ENCODE data around the gene PIP4K2A.
A peak's percentile ranks its signal among the peaks of the same experiment; 100 is the strongest.
"Not testable (repeated sequence)": the region's sequence is repeated elsewhere in the genome, so short reads cannot be mapped to it uniquely, and the experiment has no call there.

PIP4K2A gene

DNA sequence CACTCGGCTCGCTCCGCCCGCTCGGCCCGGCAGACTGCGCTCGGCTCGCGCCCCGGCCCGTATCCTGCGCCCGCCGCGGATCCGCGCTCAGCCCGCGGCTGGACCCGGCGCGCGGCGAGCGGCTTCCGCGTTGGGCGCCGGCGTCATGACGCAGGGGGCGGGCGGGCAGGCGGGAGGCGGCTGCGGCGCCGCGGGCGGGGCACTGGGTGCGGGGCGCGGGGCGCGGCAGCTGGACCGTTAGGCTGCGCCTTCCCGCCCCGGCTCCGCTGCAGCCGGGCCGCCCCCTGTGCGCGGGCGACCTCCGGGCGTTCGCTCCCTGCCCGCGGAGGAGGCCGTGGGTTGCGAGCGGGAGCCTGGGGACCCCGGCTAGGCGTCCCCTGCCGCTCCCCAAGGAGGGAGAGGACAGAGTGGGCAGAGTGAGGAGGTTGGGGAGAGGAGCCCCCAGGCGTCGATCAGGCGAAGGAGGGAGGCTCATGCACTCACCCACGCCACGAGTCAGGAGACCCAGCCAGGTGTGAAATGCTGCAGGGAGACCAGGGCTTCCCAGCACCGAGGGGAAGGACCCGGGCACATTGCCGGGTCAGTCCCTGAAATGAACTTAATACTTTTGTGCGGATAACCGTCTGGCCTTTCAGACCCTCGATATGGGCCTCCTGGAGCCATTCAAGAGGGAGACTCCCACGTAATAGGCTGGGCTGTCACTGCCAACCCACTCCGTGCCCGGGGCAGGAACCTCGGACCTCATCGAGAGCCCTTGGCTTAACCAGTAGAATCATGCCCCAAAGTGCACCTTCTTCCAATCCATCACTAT, at the start of gene PIP4K2A:
Gene PIP4K2A, minus strand, starts transcription at position 100 of the 811 bp plus-strand sequence. CDS start 252 bp downstream, outside the sequence.
- peak within 1 kb of the TSS; percentile 49 for H3K9ac ChIP-seq (ENCODE audit: low read length)
- no peaks in the 10 kb centered on the region for H3K36me3 ChIP-seq (ENCODE audit: insufficient read depth, low read length)
- no peaks in the 10 kb centered on the region for H3K27me3 ChIP-seq (ENCODE audit: control insufficient read depth in 1 of 2, insufficient read depth in 2 of 2, low read length in 2 of 2)
- peak within 1 kb of the TSS; percentile 81 to 97 for H3K4me3 ChIP-seq (ENCODE audit: low read depth in 1 of 2, low read length in 2 of 2)
- peak within 1 kb of the TSS; percentile 89 for H3K27ac ChIP-seq (ENCODE audit: low read depth, low read length)
- H3K9me3 ChIP-seq (ENCODE audit: low read length): no peaks in the 10 kb centered on the region
- peaks cover 28% of the 10 kb centered on the region for H3K4me1 ChIP-seq (ENCODE audit: insufficient read depth, low read length)

DNA sequence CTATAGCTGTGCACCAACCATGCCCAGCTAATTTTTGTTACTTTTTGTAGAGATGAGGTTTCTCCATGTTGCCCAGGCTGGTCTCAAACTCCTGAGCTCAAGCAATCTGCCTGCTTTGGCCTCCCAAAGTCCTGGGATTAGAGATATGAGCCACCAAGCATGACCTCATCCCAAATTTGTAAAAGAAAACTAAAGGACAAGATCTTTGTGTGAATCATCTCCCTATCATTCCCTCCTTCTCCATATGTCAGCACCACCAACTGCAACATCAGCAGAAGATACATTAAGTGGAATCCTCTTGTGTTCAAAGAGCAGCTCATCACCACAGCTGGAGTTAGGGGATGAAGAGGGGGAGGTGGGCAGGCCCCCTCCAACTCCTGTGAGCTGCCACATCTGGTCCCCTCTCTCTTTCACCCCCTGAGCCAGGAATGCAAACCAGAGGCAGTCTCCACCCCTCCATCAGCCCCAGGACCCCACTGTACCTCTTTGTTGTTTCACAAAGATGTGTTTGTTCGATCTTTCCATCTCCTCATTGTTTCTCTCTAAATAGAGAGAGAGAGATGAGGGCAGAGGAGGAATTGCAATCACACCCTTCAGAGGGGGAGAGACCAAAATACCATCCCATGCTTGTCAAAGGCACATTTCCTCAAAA, 47.3 kb upstream of the PIP4K2A start:
- H3K9ac ChIP-seq (ENCODE audit: low read length): no peak overlapping the region
- no peaks in the 10 kb centered on the region for H3K27me3 ChIP-seq (ENCODE audit: control insufficient read depth in 1 of 2, insufficient read depth in 2 of 2, low read length in 2 of 2)
- no peak overlapping the region for H3K4me3 ChIP-seq (ENCODE audit: low read depth in 1 of 2, low read length in 2 of 2)
- no peaks in the 10 kb centered on the region for H3K36me3 ChIP-seq (ENCODE audit: insufficient read depth, low read length)
- peaks cover 3% of the 10 kb centered on the region for H3K4me1 ChIP-seq (ENCODE audit: insufficient read depth, low read length)
- H3K27ac ChIP-seq (ENCODE audit: low read depth, low read length): no peak overlapping the region
- no peaks in the 10 kb centered on the region for H3K9me3 ChIP-seq (ENCODE audit: low read length)

DNA sequence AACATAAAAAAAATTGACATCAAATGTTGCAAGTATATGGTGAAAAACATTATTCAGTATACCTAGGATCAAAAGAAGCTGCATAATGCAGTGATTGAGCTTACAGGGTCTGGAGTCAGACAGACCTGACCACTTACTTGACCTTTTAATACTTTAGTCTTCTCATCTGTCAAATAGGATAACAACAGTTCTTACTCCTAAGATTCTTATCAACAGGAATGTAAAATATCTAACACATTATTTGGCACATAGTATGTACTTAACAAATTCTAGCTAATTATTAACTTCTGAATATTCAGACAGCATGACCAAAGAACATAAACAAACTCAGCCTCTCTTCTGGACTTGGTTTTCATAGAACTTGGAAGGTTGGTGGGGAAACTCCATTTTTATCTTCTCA, 45.6 kb upstream of the PIP4K2A start:
- H3K9me3 ChIP-seq (ENCODE audit: low read length): no peaks in the 10 kb centered on the region
- H3K36me3 ChIP-seq (ENCODE audit: insufficient read depth, low read length): no peaks in the 10 kb centered on the region
- H3K27me3 ChIP-seq (ENCODE audit: control insufficient read depth in 1 of 2, insufficient read depth in 2 of 2, low read length in 2 of 2): no peaks in the 10 kb centered on the region
- H3K4me1 ChIP-seq (ENCODE audit: insufficient read depth, low read length): no peaks in the 10 kb centered on the region
- H3K9ac ChIP-seq (ENCODE audit: low read length): no peak overlapping the region
- no peak overlapping the region for H3K27ac ChIP-seq (ENCODE audit: low read depth, low read length)
- H3K4me3 ChIP-seq (ENCODE audit: low read depth in 1 of 2, low read length in 2 of 2): no peak overlapping the region

DNA sequence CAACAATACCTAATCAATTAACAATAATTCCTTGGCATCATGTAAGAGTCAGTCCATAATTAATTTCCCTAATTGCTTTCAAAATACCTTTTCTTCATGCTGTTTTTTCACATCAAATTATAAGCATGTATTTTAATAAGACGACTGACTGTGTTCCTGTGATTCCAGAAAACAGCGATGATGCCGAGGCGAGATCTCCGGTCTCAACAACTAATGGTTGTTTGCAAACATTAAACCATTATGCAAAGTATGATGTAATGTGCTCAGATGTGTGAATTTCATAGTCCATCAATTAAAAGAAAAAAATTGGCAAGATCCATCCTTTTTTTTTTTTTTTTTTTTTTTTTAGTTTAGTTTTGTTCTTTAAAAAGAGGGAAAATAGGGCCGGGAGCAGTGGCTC, 44.5 kb upstream of the PIP4K2A start:
- no peak overlapping the region for H3K9ac ChIP-seq (ENCODE audit: low read length)
- H3K36me3 ChIP-seq (ENCODE audit: insufficient read depth, low read length): no peaks in the 10 kb centered on the region
- H3K9me3 ChIP-seq (ENCODE audit: low read length): no peaks in the 10 kb centered on the region
- no peaks in the 10 kb centered on the region for H3K27me3 ChIP-seq (ENCODE audit: control insufficient read depth in 1 of 2, insufficient read depth in 2 of 2, low read length in 2 of 2)
- no peak overlapping the region for H3K27ac ChIP-seq (ENCODE audit: low read depth, low read length)
- no peak overlapping the region for H3K4me3 ChIP-seq (ENCODE audit: low read depth in 1 of 2, low read length in 2 of 2)
- H3K4me1 ChIP-seq (ENCODE audit: insufficient read depth, low read length): no peaks in the 10 kb centered on the region

DNA sequence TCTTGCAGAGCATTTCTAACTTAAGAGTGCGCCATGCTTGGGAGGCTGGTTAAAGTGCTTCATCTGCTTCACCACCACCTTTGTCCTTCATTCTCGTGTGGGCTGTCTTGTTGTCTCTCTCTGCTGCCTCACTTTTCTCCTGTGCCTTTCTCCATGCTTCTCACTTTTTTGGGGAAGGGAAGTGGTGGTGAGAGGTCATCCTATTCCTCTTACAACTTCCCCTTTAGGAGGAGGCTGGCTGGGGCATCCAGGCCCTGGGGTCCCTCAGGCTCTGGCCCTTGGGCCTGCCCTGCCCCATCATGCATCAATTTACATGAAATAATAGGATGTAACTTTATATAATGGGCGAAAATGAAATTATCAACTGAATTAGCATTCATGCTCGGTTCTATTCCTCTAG, 39.9 kb upstream of the PIP4K2A start:
- Histone ChIP-seq H3K4me3 (ENCODE audit: low read depth in 1 of 2, low read length in 2 of 2) (no peak overlapping the region), H3K27ac (ENCODE audit: low read depth, low read length) (no peak overlapping the region), H3K4me1 (ENCODE audit: insufficient read depth, low read length) (no peaks in the 10 kb centered on the region), H3K9me3 (ENCODE audit: low read length) (no peaks in the 10 kb centered on the region), H3K9ac (ENCODE audit: low read length) (no peak overlapping the region), H3K27me3 (ENCODE audit: control insufficient read depth in 1 of 2, insufficient read depth in 2 of 2, low read length in 2 of 2) (no peaks in the 10 kb centered on the region), H3K36me3 (ENCODE audit: insufficient read depth, low read length) (no peaks in the 10 kb centered on the region)

DNA sequence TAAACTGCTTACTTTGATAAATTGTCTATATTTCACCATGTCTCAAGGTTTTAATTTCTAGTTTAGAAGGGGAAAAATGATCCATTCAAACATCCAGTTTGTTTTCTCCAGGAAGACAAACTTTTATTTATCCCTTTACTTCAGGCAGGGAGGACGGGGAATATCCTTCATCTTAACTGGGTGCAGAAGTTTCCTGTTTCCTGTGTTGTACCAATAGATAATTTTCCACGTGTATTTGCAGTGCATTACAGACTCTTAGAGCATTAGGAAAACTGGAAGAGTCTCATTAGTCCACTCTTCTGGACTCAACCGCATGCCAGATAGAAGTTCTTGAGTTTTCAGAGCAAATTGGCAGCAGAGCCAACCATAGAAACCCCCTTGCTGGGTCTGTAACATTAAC, 39.4 kb upstream of the PIP4K2A start:
- Histone ChIP-seq H3K27me3 (ENCODE audit: control insufficient read depth in 1 of 2, insufficient read depth in 2 of 2, low read length in 2 of 2) (no peaks in the 10 kb centered on the region), H3K36me3 (ENCODE audit: insufficient read depth, low read length) (no peaks in the 10 kb centered on the region), H3K9ac (ENCODE audit: low read length) (no peak overlapping the region), H3K27ac (ENCODE audit: low read depth, low read length) (no peak overlapping the region), H3K4me1 (ENCODE audit: insufficient read depth, low read length) (no peaks in the 10 kb centered on the region), H3K9me3 (ENCODE audit: low read length) (no peaks in the 10 kb centered on the region), H3K4me3 (ENCODE audit: low read depth in 1 of 2, low read length in 2 of 2) (no peak overlapping the region)

DNA sequence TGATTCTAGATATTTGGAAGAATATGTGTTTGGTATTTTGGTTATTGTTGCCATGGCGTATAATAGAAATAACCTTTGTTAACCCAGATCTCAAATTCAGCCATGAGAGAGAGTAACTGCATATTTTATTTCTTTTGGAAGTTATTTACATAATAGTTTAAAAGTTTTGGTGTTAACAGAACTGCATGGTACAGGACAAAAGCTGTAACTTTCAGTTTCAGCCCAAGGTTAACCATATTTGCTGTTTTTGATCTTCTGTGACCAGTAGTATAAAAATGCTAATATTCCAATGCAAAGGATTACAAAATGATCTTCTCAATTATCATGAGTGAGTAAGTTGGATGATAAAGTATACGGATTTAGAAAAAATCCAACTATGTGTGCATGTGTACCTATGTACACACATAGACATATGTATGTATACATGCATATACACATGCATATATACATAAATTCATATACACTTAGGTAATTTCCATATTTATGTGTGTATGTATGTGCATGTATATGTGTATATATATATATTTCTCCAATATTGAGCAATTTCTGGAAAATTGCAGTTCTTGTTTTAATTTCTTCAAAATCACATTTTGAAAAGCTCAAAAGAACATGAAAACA, 38.0 kb upstream of the PIP4K2A start:
- no peak overlapping the region for H3K27ac ChIP-seq (ENCODE audit: low read depth, low read length)
- H3K27me3 ChIP-seq (ENCODE audit: control insufficient read depth in 1 of 2, insufficient read depth in 2 of 2, low read length in 2 of 2): no peaks in the 10 kb centered on the region
- no peak overlapping the region for H3K9ac ChIP-seq (ENCODE audit: low read length)
- H3K9me3 ChIP-seq (ENCODE audit: low read length): no peaks in the 10 kb centered on the region
- H3K36me3 ChIP-seq (ENCODE audit: insufficient read depth, low read length): no peaks in the 10 kb centered on the region
- H3K4me1 ChIP-seq (ENCODE audit: insufficient read depth, low read length): no peaks in the 10 kb centered on the region
- no peak overlapping the region for H3K4me3 ChIP-seq (ENCODE audit: low read depth in 1 of 2, low read length in 2 of 2)

DNA sequence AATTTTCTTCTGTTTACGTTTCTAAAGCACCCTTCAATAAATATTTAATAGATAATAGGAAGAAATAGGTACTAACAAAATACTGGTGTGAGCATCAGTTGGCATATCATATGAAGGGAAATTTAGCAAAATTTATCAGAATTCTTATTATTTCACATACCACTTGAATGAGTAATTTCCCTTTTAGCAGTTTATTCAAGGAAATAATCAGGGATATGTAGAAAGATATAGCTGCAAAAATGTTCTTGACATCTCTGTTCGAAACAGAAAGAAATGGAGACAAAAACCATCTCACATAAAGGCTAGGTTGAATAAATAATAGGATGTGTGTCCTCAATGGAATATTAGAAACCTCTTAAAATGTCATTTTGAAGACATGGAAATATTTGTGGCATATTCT, 35.8 kb upstream of the PIP4K2A start:
- Histone ChIP-seq H3K36me3 (ENCODE audit: insufficient read depth, low read length) (no peaks in the 10 kb centered on the region), H3K9me3 (ENCODE audit: low read length) (no peaks in the 10 kb centered on the region)

DNA sequence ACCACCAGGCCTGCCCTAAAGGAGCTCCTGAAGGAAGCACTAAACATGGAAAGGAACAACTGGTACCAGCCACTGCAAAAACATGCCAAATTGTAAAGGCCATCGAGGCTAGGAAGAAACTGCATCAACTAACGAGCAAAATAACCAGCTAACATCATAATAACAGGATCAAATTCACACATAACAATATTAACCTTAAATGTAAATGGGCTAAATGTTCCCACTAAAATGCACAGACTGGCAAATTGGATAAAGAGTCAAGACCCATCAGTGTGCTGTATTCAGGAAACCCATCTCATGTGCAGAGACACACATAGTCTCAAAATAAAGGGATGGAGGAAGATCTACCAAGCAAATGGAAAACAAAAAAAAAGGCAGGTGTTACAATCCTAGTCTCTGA, 30.5 kb upstream of the PIP4K2A start:
- H3K27me3 ChIP-seq (ENCODE audit: control insufficient read depth in 1 of 2, insufficient read depth in 2 of 2, low read length in 2 of 2); H3K9ac ChIP-seq (ENCODE audit: low read length); H3K36me3 ChIP-seq (ENCODE audit: insufficient read depth, low read length); H3K9me3 ChIP-seq (ENCODE audit: low read length); H3K27ac ChIP-seq (ENCODE audit: low read depth, low read length); H3K4me3 ChIP-seq (ENCODE audit: low read depth in 1 of 2, low read length in 2 of 2); H3K4me1 ChIP-seq (ENCODE audit: insufficient read depth, low read length): not testable (repeated sequence)

More for the DNA sequence above, 35.8 kb upstream of the PIP4K2A start:
- H3K4me1 ChIP-seq (ENCODE audit: insufficient read depth, low read length): no peaks in the 10 kb centered on the region
- H3K4me3 ChIP-seq (ENCODE audit: low read depth in 1 of 2, low read length in 2 of 2): no peak overlapping the region
- H3K27ac ChIP-seq (ENCODE audit: low read depth, low read length): no peak overlapping the region
- H3K9ac ChIP-seq (ENCODE audit: low read length): no peak overlapping the region
- no peaks in the 10 kb centered on the region for H3K27me3 ChIP-seq (ENCODE audit: control insufficient read depth in 1 of 2, insufficient read depth in 2 of 2, low read length in 2 of 2)

DNA sequence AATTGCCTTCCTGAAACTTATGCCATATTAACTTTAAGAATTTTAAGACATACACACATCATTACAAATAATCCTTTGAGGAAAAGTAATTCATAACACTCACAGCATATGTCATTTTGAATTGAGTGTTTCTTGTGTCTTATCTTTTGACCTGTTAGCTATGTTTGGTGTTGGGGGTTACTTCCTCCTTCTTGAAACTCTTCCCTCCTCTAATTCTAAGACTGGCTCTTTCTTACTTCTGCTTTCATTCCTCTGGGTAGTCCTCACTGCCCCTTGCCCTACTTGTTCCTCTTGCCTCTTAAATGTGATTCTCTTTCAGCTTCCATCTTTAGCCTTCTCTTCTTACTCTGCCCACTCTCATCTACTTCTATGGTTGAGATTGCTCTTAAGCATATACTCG, 28.3 kb upstream of the PIP4K2A start:
- H3K9me3 ChIP-seq (ENCODE audit: low read length): no peaks in the 10 kb centered on the region
- no peaks in the 10 kb centered on the region for H3K36me3 ChIP-seq (ENCODE audit: insufficient read depth, low read length)
- no peaks in the 10 kb centered on the region for H3K27me3 ChIP-seq (ENCODE audit: control insufficient read depth in 1 of 2, insufficient read depth in 2 of 2, low read length in 2 of 2)
- no peak overlapping the region for H3K9ac ChIP-seq (ENCODE audit: low read length)
- H3K4me3 ChIP-seq (ENCODE audit: low read depth in 1 of 2, low read length in 2 of 2): no peak overlapping the region
- H3K4me1 ChIP-seq (ENCODE audit: insufficient read depth, low read length): no peaks in the 10 kb centered on the region
- no peak overlapping the region for H3K27ac ChIP-seq (ENCODE audit: low read depth, low read length)

DNA sequence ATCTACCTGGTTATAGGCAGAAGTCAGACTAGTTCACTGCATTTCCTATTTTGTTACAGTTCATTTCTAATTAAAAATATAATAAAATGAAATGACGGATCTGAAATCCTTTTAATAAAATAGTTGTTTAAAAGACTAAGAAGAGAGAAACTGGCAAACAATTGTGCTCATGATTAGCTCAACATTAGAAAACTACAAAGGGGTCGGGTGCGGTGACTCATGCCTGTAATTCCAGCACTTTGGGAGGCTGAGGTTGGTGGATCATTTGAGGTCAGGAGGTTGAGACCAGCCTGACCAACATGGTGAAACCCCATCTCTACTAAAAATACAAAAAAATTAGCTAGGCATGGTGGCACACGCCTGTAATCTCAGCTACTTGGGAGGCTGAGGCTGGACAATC, 27.3 kb upstream of the PIP4K2A start:
- H3K27me3 ChIP-seq (ENCODE audit: control insufficient read depth in 1 of 2, insufficient read depth in 2 of 2, low read length in 2 of 2); H3K4me1 ChIP-seq (ENCODE audit: insufficient read depth, low read length); H3K27ac ChIP-seq (ENCODE audit: low read depth, low read length); H3K4me3 ChIP-seq (ENCODE audit: low read depth in 1 of 2, low read length in 2 of 2); H3K9me3 ChIP-seq (ENCODE audit: low read length); H3K9ac ChIP-seq (ENCODE audit: low read length); H3K36me3 ChIP-seq (ENCODE audit: insufficient read depth, low read length): not testable (repeated sequence)
